HG03565 (cell line): ENCODE measurements around the gene VSNL1.

Experiments used
- ATAC-seq: cut with Tn5 transposase; IDR thresholded peaks from one replicate; pipeline ENCODE4 v1.9.1; 2021; ENCODE audit warnings: mild to moderate bottlenecking, moderate library complexity; ENCODE audit not compliant: unreplicated experiment

The VSNL1 gene

GRCh38 chr2:17580319-17580715 lies 39.8 kb downstream of the VSNL1 start:
- ATAC-seq: no peak

- ATAC-seq: no peak
Measured at GRCh38 chr2:17581831-17582230, 41.3 kb downstream of the VSNL1 start.

GRCh38 chr2:17583166-17583565 lies 42.7 kb downstream of the VSNL1 start:
- ATAC-seq: no peak

GRCh38 chr2:17583646-17584045 lies 43.1 kb downstream of the VSNL1 start:
- ATAC-seq: no peak

GRCh38 chr2:17584689-17585088 lies 44.2 kb downstream of the VSNL1 start:
- ATAC-seq: no peak

- no peak for ATAC-seq
Measured at GRCh38 chr2:17587469-17587868, 47.0 kb downstream of the VSNL1 start.

GRCh38 chr2:17588031-17588430 lies 47.5 kb downstream of the VSNL1 start:
- ATAC-seq: no peak

- ATAC-seq: no peak
Measured at GRCh38 chr2:17589406-17590035, 49.0 kb downstream of the VSNL1 start.

- no peak for ATAC-seq
Measured at GRCh38 chr2:17590342-17590911, 49.9 kb downstream of the VSNL1 start.

- no peak for ATAC-seq
Measured at GRCh38 chr2:17591846-17592245, 51.4 kb downstream of the VSNL1 start.

- ATAC-seq: no peak
Measured at GRCh38 chr2:17592731-17593409, 52.4 kb downstream of the VSNL1 start.

- no peak for ATAC-seq
Measured at GRCh38 chr2:17593445-17593840, 52.9 kb downstream of the VSNL1 start.

- no peak for ATAC-seq
Measured at GRCh38 chr2:17593841-17594491, 53.5 kb downstream of the VSNL1 start.

GRCh38 chr2:17594533-17595401 lies 54.3 kb downstream of the VSNL1 start:
- ATAC-seq: no peak

GRCh38 chr2:17599617-17600016 lies 59.1 kb downstream of the VSNL1 start:
- no peak for ATAC-seq

- no peak for ATAC-seq
Measured at GRCh38 chr2:17600556-17601204, 60.2 kb downstream of the VSNL1 start.

- no peak for ATAC-seq
Measured at GRCh38 chr2:17604050-17604449, 63.6 kb downstream of the VSNL1 start.

- ATAC-seq: no peak
Measured at GRCh38 chr2:17605696-17606095, 65.2 kb downstream of the VSNL1 start.

GRCh38 chr2:17606851-17607250 lies 66.4 kb downstream of the VSNL1 start:
- no peak for ATAC-seq

- ATAC-seq: no peak
Measured at GRCh38 chr2:17607379-17607778, 66.9 kb downstream of the VSNL1 start.
